ENCODE measurements around the gene RLN3.

DNA sequence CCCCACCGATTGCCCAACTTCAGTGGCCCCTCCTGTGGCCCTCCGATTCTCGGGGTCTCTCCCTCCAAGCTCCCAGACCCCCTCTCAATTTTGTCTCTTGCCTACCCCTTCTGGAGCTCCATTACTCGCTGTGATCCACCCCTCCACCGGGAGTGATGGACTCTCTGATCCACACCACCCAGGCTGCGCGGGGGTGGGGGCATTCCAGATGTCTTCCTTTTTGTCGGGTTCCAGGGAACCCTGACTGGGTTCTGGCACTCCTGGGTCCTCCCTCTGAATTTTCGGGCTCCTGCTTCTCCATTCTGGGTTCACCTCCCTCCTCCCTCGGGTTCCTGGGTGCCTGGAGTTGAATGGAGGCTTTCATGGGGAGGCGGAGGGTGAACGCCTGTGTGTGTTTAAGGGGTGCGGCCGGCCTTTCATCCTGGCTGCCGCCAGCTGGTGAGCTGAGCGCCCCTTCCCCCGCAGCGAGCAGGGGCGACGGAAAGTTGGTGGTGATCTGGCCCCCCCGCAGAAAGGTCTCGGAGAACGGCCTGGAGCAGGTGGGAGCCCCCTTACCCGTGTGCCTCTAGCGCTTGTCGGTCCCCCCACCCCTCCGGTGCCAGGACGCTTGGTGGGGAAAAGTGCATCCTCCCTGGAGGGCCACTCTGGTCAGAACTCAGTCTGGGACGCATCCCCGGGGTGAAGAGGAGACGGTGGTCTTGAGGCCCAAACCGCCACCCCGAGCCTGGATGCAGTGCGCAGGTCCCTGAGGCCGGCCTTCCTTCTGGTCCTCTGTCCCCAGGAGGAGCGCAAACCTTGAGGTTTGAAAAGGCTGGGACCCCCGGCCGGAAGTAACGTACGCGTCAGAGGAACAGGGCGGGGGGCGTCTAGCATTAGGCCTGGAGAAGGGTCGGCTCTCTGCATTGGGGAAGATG is 46.2 kb downstream of the RLN3 start:
- TF ChIP-seq POLR2A (IDR thresholded peaks at IDR 0.05) = no peak
- TF ChIP-seq, protein P1, sequence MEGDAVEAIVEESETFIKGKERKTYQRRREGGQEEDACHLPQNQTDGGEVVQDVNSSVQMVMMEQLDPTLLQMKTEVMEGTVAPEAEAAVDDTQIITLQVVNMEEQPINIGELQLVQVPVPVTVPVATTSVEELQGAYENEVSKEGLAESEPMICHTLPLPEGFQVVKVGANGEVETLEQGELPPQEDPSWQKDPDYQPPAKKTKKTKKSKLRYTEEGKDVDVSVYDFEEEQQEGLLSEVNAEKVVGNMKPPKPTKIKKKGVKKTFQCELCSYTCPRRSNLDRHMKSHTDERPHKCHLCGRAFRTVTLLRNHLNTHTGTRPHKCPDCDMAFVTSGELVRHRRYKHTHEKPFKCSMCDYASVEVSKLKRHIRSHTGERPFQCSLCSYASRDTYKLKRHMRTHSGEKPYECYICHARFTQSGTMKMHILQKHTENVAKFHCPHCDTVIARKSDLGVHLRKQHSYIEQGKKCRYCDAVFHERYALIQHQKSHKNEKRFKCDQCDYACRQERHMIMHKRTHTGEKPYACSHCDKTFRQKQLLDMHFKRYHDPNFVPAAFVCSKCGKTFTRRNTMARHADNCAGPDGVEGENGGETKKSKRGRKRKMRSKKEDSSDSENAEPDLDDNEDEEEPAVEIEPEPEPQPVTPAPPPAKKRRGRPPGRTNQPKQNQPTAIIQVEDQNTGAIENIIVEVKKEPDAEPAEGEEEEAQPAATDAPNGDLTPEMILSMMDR (IDR thresholded peaks at IDR 0.05) = no peak

Data from breast epithelium (tissue), 3 donors.